NCI-H146 (cell line): ENCODE results near the gene PLAC9.

Source experiments
- DNase-seq: peaks from one replicate; lab custom pipeline; 2025; lab: John Stamatoyannopoulos, UW

The PLAC9 gene

DNA sequence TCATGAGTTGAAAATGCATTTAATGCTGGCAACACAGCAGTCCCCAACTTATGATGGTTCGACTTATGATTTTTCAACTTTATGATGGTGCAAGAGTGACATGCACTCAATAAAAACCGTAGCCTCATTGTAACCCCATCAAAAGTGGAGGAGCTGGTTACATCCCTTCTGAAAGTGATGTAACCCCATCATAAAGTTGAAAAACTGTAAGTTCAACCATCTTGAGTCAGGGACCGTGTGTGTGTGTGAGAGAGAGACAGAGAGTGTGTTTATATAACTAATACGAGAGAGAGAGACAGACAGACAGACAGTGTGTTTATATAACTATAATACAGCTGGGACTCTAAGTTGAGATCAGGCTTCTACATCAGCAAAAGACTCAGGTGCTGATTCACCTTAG is 51.8 kb downstream of the PLAC9 start:
- DNase-seq = no peak

GRCh38 chr10:80185578-80186299 is 53.2 kb downstream of the PLAC9 start:
- DNase-seq = no peak

GRCh38 chr10:80186364-80187012 is 54.0 kb downstream of the PLAC9 start:
- no peak for DNase-seq

DNA sequence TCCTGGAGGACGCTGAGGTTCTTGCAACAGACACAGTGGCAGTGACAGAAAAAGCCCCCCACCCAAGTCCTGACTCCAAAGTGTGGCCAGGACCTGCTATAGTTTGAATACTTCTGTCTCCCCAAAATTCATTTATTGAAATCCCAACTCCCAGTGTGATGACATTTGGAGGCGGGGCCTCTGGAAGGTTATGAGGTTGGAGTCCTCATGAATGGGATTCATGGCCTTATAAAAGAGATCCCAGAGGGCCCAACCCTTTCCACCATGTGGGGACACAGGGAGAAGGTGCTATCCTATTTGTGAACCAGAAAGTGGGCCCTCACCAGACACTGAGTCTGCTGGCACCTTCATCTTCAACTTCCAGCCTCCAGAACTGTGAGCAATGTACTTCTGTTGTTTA is 54.5 kb downstream of the PLAC9 start:
- DNase-seq = no peak

DNA sequence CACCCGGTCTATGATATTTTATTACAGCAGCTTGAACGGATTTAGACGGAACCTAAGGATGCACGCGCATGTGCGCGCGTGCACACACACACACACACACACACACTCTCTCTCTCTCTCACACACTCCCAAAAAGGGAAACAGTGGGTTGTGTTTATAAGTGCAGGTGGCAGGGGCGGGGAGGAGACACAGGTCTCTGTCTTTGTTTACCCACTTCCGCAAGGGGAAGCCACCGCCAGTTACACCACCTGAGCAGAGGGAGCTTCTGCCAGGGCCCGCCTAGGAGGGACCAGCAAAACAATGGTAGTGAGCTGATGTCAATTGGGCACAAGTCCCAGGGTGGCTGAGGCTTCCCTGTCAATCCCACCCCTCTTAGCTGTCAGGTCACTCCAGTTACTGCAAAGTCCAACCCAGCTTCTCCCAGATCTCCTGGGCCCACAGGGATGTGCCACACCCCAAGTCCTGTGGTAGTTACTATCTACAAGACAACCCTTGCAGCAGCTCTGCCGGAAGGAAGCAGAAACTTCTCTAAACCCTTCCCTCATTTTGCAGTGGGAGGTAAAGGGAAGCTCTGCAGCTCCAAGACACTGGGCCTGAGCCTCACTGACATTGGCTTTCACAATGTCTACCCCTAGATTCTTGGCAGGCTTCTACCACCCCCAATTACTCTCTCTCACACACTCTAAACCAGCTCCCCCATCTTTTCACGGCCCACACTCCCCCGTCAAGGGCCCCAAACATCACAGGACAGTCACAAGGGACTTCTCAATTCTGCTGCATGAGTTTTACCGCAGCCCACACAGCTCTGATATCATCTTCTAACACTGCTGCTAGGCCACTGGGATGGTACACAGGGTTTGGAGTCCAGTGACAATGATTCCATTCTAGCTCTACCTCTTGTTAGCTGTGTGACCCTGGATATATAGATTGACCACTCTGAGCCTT is 55.2 kb downstream of the PLAC9 start:
- peak; percentile 41 for DNase-seq

GRCh38 chr10:80188713-80189112 is 56.2 kb downstream of the PLAC9 start:
- DNase-seq = no peak

DNA sequence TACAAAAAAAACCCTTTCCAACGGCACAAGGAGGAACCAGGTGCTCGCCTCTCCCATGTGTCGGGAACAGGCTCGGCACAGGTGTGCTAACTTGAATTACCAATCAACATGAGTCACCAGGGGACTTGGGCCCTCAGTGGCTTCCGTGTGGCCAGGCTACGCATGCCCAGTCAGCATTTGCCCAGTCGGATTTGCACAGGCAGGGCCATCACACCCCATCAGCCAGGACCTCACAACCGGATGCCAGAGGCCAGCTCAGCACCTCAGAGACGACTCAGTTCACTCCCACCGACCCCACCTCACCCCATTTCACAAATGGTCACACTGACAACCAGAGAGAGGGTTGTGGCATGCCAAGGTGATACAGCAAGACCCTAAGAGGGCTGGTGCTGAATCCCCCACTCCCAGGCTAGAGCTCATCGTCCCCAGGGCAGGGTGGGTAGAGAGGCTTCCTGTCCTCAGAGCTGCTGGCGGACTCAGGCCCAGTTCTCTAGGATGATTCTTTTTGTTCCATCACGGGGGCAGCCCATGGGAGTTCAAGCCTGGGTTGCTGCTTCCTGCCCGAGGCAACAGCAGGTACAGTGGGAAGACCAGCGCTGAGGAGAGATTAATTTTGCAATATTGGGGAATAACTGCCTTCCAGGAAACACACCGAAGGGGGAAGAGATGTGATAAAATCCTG is 59.2 kb downstream of the PLAC9 start:
- DNase-seq = no peak

- no peak for DNase-seq
Observed at GRCh38 chr10:80192553-80192952, 60.0 kb downstream of the PLAC9 start.

DNA sequence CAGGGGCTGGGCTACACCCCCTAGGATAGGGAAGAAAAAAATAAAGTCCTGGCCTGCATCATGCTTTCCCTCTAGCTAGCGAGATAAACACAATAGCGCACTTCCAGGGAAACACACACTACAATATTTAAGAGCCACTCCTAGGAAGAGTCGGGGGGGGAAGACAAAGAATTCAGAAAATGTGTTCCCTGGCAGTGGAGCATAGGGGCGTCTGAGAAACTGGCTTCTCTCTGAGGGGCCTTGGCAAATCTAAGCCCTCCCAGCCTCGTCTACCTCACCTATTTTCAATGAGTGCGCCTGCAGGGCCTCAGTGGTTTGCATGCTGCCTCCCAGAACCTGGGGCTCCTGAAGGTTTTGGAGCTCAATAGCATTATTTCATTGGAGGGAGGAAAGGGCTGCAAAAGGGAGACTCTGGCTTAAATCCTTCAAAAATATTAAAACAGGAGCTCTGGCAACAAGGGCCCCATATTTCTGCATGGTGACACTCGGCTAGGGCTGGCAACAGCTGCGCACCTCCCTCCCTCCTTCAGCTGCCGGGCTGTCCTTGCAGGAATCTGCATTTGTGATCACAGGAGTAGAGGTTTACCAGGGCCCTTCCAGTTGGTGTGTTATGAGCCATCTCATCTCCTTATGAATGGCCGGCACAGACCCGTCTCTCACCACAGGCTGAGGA is 62.0 kb downstream of the PLAC9 start:
- DNase-seq = no peak
